ENCODE data around the gene ENOX1.

ENOX1 gene

DNA sequence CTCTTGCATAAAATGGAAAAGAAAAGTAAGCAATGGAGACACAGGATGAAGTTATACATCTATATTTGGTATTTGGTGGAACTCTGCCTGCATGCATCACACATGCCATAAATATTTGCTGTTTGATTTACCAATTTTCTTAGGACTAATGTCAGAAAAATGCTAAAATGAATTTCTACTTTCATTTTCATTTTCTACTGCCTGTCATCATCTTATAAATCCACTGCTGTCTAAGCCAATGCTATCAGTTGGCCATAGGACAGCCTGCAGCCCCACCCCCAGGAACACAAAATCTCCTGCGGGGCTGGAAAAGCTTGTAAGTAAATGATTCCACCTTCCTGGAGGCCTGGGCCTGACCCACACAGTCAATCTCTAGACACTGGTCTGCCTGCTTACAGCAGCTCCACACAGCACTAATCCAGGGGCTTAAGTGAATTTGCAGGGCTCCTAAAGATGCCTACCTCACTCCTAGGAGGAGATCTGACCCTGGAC lies 122.0 kb downstream of the ENOX1 start:
- DNase-seq, result no peak

DNA sequence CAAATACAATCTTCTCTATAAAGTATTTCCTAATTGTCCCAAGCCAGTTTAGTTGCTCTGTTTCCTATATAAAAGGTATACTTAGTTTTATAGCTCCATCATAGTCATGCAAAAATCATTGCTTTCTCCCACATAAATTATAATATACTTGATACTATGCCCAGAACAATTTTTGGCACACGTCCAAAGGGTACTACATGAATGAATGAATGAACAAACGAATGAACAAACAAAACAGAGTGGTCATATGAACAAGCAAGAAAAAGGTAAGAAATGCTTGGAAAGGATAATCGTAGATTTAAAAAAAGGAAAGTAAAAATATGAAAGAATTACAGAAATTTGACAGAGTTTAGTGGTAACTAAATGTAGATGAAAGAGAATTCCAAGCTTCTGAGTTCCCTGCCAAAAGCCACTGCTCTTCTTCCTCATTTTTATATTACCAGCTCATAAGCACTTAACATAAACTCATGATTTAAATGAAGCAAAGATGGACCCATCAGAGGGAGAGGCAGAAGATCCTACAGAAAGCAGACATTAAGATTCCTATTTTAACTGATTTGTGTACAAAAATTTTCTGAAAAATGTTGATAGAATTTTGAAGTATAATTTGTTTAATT lies 123.2 kb downstream of the ENOX1 start:
- DNase-seq, result no peak

DNA sequence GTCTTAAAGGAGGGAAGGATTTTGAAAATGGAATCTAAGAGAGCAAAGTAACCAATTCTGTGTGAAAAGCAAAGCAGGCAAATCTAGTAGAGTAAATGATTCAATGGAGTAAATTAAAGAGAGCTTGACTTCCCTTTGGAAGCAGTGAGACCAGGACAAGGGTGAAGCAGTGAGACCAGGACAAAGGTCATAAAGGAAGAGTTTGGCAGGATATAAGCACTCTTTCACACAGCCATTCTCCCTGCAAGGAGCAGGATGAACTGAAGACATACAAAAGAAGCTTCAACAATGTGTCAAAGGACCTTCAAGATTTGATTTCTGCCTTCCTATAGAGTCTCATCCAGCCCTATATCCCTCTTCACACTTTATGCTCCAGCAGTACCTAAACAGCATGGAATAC lies 123.8 kb downstream of the ENOX1 start:
- DNase-seq, result no peak

DNA sequence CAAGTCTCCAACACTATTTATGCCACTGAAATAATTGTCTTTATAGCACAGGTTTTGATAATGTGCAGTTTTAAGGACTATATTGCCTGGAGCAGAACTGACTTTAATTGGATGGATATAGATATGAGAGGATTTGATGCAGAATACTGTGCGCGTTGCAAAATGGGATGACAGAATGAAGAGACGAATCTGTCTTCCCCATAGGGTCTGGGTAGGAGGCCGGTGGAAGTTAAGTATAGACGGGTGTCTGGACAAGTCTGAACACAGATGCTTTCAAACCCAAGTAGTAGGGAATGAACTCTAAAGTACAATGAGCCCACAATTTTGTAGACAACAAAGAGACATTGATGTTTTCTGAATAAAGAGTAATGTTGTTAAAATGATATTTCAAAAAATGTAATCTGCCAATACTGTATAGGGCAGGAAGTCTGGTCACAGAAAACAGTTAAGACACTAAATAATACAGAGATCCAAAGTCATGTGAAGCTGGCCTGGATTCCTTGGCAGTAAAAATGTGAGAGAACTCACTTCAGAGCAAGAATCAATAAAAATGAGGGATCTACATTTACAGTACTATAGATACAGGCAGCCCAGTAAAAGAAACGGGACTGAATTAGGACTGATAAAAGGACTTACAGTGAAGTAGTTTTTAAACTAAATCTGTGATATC lies 125.5 kb downstream of the ENOX1 start:
- DNase-seq, result no peak

DNA sequence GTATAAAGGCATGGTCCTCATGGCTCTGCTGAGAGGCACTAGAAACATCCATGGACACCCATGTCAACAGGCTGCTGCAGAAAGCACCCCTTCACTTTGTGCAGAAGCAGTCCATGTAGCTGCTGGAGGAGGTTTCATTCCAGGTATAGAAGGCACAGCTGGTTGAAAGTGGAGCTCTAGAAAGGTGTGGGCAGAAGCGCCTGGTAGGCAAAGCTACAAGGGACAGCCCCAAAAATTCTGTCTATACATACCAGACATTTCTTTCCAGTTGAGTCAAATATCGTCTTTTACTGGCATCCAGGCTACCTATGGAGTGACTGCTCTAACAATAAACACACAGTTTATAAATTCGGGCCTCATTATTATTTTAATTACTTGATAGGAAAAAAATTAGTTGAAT lies 129.3 kb downstream of the ENOX1 start:
- no peak for DNase-seq

DNA sequence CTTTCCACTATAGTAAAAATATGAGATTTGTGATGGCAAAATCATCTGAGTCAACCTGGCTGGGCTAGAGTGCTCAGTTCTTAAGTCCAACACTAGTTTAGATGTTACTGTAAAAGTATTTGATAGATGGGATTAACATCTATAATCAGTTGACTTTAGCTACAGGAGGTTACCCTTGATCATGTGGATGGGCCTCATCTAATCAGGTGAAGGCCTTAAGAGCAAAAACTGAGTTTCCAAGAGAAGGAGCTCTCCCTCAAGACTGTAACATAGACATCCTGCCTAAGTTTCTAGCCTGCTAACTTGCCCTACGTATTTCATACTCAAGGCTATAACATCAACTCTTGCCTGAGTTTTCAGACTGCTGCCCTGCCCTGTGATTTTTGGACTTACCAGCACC lies 132.8 kb downstream of the ENOX1 start:
- DNase-seq, result no peak

DNA sequence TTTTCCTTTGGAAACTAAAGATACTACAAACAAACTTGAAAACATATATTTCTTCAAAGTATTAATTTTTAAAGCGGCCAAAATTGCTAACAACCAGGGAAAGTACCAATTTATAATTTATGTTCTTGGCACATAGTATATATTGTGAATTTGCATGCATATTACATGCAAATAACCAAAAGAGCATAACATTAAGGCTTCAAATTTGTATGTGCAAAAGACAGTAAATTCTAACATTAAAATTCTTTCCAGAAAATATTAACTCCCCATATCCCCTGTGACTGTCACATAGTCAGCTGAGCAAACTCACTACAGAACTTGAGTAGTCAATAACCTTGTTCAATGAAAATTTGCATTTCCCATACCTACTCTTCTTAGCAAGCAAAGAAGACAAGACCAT lies 133.4 kb downstream of the ENOX1 start:
- DNase-seq, result no peak

DNA sequence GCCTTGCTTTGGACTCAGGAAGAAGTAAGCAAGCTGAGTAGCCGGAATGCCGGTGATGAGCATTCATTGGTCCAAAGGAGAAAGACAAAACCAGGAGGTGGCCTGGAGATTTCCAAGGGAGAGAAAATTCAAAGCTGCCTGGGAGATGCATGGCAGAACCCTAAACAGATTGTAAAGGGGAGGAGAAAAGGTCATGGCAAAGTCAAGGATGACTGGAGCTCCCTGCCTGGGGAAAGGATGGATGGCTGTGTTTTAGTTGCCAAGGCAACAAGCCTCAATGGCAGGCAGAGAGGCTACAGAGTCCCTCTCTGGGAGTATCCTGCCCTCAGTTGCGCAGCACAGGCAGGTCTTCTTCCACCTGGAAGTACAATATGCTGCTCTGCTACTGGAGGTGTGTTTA lies 134.0 kb downstream of the ENOX1 start:
- DNase-seq, result no peak

DNA sequence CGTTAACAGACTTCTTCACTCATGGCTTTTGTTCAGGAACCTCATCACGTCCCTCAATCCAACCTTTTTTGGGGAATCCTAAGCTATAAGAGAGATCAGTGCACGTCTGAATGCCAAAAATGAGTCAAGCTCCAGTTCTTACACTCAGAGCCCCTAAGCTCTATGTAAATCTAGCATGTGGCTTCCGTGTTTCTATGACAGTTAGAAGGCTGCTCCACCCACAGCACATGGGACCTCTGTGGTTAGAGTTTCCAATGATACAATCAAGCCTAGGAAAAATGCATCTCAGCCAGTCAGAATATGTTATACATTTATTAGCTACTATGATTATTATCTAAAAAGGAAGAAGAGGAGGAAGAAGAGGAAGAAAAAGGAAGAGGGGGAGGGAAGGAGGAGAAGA lies 135.9 kb downstream of the ENOX1 start:
- no peak for DNase-seq

DNA sequence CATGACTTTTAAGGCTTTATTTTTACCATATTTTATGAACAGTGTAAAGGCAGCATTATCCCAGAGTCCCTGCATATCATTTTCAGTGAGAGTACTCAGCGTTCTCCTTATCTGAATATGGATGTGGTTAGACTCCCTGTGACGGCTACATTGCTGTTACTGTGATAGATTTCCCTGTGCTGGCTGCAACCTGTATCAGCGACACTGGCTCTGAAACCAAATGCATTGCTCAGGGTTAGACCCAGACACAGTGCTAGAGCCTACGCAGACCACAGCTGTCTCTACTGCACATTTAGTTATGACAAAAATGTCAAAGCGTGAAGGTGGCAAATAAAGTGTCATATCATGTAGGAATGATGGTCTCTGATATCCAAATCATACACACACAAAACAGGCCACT lies 138.0 kb downstream of the ENOX1 start:
- no peak for DNase-seq

DNA sequence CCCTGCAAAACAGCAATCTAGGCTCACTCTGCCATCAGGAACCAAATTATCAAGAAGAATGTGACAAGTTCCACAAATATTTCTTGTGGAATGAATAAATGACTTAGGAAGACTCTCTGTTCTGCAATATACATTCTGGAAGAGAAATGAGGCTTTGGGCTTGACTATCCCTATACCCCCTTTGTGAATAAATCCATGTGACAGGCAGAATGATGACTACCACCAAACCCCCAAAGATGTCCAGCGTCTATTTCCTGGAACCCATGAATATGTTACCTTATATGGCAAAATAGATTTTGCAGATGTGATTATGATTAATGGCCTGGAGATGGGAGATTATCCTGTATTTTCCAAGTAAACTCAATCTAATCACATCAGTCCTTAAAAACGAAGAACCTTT lies 139.3 kb downstream of the ENOX1 start:
- no peak for DNase-seq

DNA sequence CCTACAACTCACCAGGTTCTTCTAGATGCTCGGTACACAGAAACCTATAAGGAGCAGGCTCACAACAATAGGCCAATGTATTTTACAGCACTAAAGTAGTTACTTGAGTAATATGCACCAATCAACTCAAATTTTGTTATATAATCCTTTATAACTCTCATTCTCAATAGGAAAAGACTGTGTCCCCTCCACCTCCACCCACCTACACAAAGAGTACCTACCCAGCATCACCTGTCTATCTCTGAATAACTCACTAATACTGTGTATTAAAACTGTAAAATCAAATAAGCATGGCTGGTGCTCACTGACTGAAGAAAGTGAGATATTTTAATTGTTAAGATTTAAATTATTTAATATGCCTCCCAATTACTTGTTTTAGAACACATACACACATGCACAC lies 146.3 kb downstream of the ENOX1 start:
- DNase-seq, result no peak

DNA sequence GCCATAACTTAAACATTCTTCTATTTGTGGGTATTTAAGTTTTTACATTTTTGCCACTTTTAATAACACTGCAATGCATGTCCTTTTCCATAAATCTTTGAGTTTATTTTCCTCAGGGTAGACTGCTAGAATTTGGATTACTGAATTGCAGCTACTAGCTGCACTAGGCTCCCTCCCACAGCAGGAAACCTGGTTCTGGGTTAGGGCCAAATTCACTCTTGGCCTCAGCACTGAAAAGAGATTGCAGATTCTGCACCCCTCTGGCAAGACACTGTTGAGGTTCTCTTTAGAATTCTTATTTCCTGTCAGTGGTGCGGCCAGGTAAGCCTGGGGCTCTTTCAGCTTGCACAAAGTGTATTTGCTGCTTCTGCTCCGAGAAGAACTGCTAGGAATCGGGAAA lies 155.7 kb downstream of the ENOX1 start:
- DNase-seq, result no peak

DNA sequence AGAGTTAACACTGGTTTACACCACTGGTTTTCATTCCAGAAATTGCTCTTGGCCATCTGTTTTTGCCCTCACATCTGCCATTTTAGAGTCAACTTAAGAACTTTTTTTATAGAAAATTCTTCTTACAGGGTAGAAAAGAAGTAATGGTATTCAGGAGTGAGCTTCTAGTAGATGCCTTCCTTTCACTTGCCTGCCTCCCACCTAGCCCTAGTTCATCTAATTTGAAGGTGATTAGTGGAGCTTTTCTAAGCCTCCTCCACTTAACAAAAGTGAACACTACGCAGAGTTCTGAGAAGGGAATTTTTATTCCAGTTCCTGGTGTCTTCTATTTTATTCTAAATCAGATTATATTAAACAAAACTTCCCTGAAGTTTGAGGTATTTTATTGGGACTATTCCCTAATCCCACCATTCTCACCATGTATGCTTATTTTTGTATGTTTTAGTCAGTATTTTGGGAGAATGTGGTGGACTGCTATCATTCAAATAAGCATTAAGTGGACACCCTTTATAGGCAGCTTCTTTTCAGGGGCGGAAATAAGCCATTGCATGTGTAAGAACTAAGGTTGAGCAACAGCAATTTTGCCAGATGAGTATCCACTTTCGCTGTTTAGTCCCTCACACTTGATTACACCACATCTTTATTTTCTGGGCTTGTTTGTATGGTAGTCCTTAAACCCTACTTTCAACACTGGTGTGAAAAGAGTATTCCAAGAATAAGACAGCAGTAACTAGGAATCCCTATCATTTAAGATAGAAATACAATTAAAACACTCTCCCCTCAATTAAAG lies 156.9 kb downstream of the ENOX1 start:
- no peak for DNase-seq

DNA sequence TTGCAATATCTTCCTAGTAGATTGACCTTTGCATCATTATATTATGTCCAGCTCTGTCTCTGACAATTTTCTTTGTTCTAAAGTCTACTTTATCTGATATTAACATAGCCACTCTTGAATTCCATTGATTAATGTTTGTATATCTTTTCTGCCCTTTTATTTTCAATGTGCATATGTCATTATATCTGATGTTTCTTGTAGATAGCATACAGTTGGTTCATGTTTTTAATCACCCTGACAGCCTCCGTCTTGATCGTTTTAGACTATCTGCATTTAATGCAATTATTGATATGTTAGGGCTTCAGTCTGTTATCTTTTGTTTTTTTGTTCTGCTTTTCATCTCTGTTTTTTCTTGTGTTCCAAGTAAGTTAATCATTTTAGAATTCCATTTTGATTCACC lies 159.8 kb downstream of the ENOX1 start:
- no peak for DNase-seq

DNA sequence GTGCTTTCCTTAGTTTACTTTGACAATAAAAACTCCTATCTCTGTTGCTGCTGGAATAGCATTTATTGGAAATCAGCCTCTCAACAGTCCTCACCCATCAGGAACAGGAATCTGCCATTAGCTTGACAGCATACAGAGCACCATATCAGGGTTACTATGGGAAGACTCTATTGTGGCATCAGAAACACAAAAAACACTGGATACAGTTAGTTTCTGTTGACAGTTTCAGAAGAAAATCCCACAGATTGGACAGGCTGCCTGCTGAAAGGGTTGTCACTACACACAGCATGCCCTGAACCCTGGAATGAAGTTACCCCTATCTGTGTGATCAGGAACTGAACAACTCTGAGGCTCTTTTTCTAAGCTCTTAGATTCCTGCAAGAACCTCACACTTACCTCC lies 172.7 kb downstream of the ENOX1 start:
- no peak for DNase-seq

DNA sequence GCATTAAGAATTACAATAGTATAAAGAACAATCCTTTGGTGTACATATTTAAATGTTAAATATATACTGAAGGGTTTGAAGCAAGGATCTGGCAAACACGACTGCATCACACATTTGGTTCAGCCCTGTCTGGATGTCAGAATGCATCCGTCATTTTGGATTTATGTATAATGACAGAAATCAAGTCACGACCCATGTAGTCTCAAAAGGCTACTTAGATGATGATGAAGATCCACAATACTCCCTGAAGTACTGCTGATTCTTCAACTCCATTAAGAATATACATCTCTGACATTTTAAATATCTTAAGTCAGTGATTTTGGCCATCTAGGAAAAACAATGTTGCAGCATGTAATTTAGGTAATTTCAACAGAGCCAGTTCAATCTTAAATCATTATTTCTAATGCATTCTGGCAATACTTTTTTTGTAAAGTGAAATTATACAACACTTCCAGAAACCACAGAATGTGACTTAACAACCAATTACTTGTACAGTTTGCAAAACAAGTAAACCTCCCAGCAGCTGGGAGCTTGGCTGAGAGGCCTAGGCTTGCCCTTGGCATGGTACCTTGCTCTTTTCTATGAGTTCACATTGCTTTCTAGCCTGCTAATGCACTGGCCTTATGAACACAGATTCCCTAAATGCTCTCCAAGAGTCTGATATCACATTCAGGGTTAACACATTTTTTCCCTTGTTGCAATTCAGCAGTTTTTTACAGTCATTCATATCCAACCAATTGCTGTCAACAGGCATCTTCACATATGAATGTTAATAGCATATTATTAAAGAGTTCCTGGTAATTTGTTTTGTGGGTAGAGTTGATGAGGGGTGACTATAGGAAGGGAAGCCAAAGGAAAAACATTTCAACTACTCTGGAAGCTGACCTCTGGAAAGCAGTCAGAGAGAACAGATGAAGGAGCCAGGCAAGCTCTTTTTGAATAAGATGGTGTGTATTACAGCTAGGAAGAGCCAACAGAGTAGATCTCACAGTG lies 175.2 kb downstream of the ENOX1 start:
- DNase-seq, result no peak

DNA sequence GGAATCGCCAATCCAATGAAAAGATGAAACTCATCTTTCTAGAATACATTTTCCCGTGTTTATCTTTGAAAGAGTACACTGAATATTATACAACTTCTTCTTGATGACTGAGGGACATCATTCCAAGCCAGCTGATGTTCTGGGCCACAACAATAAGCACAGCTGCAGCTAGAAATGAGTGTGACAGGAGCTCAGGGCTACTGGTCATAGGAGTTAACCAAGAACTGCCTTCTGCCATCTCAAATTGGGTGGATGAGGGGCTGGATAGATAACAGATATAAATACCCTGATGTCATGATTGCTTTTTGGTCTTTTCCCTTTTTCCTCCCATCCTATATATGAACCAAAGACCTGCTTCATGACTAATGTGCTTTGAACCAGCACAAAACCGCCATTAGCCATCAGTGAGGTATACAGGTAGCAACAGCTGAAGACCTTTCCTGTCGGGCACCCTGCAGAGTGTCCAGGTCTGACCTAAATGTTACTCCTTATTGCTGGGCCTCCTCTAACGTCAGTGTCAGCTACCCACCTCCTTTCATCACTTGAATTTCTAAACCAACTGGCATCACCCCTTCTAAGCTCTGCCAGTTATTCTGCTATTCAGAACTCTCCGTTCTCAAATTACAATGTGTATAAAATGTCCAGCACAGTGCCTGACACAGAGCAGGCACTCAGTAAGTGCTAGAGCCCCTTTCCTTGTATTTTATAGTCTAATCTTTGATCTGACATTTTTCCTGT lies 178.2 kb downstream of the ENOX1 start:
- DNase-seq, result no peak

DNA sequence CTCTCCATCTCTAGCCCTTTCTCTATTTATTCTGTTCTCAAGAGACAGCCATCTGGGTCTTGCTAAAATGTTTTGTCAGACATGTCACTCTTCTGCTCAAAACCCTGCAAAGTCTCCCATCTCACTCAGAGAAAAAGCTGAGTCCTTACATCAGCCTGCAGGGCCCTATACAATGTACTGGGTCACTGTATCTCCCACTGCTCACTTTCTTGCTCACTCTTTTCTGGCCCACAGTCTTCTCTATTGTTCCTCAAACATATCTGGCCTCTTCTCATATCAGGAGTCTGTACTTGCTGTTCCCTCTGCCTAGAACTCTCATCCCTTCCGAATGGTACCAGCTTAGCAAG lies 189.2 kb downstream of the ENOX1 start:
- DNase-seq, result no peak

DNA sequence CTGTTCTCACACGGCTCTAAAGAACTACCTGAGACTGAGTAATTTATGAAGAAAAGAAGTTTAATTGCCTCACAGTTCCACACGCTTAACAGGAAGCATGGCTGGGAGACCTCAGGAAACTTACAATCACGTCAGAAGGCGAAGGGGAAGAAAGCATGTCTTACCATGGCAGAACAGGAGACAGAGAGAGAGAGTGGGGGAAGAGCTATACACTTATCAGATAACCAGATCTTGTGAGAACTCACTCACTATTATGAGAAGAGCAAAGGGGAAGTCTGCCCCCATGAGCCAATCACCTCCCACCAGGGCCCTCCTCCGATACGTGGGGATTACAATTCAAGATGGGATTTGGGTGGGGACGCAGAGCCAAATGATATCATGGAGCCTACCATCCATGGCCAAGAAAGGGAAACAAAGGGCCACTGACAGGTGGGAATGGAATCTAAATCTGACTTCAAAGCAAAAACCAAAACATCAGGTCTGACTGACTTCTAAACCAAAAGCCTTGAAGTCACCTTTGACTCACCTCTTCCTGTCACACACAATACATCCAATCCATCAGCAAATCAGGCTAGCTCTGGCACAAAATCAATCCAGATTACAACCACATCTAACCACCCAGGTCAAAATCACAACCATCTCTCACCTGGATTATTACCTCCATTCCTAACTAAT lies 189.7 kb downstream of the ENOX1 start:
- no peak for DNase-seq

DNA sequence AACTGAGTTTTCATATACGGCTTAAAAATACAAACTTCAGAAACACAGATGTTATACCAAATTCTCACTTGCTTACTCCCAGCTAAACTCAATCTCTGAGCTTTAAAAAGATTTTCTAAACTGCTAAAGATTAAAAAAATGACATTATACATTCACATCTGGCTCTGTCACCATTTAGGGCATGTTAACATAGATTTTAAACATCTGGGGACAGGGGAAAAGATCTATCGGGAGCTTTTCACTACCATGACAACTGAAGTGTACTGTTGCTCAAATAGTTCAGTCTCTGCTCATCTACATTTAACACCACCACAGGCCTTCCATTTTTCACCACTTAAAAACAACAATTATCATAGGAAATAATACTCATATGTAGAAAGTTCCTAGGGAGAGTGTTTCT lies 190.8 kb downstream of the ENOX1 start:
- DNase-seq, result no peak

DNA sequence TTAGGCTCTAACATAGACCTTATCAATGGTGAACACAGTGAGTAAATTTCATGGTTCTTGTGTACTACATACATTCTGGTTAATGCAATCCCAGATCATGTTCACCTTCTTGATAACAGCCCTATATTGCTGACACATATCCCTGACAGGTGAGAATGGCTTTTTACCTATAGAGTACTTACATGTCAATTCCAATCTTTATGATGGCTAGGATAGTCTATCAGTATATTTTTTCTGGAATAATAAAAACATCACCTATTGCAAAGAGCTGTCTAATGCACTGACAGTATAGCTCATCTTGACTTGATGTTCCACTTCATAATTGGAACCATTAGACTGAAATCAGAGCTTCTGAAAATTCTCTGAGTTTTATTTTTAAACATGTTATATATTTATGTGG lies 199.4 kb downstream of the ENOX1 start:
- DNase-seq, result no peak
